ENCODE measurements around the gene SEPTIN12. TPM values are rescaled to one million over a fixed set of nuclear protein-coding genes. Genes with fewer than 3 reads are reported as not detected.

The SEPTIN12 gene
- total RNA-seq, 4 donors from 2014 or later = not detected

DNA sequence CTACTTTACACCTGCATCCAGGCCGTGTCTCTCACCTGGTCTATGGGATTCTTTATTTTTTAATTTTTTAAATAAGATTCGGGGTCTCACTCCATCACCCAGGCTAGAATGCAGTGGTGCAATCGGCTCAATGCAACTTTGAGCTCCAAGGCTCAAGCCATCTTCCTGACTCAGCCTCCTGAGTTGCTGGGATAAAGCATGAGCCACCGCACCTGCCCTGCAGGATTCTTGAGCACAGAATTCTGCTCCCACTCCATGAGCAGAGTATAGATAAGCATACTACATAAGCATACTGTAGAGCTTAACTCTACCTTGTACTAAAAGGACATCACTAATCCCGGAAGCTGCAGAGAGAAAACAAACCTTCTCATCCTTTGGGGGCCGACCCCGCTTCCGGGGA, 43.5 kb upstream of the SEPTIN12 start:
- TF ChIP-seq POLR2A (IDR thresholded peaks at IDR 0.05) (no peak), POLR2AphosphoS5 (IDR thresholded peaks at IDR 0.05) (no peak), EP300 (IDR thresholded peaks at IDR 0.05) (no peak)
- TF ChIP-seq, protein P1, sequence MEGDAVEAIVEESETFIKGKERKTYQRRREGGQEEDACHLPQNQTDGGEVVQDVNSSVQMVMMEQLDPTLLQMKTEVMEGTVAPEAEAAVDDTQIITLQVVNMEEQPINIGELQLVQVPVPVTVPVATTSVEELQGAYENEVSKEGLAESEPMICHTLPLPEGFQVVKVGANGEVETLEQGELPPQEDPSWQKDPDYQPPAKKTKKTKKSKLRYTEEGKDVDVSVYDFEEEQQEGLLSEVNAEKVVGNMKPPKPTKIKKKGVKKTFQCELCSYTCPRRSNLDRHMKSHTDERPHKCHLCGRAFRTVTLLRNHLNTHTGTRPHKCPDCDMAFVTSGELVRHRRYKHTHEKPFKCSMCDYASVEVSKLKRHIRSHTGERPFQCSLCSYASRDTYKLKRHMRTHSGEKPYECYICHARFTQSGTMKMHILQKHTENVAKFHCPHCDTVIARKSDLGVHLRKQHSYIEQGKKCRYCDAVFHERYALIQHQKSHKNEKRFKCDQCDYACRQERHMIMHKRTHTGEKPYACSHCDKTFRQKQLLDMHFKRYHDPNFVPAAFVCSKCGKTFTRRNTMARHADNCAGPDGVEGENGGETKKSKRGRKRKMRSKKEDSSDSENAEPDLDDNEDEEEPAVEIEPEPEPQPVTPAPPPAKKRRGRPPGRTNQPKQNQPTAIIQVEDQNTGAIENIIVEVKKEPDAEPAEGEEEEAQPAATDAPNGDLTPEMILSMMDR (IDR thresholded peaks at IDR 0.05) = no peak
- Histone ChIP-seq H3K36me3 (peaks cover 0 to 100% of the 10 kb centered on the region in 2 donors), H3K9me3 (no peaks in the 10 kb centered on the region), H3K27me3 (no peaks in the 10 kb centered on the region), H3K4me1 (peaks cover 0 to 17% (median 0%) of the 10 kb centered on the region in 3 donors), H3K4me3 (no peak overlapping the region), H3K27ac (no peak overlapping the region)
- WGBS, 2 donors (ENCODE audit: low coverage in 1 of 2) = 90 to 96% methylated on average over 4 to 8 of the region's 8 CpGs
- no peak for ATAC-seq

DNA sequence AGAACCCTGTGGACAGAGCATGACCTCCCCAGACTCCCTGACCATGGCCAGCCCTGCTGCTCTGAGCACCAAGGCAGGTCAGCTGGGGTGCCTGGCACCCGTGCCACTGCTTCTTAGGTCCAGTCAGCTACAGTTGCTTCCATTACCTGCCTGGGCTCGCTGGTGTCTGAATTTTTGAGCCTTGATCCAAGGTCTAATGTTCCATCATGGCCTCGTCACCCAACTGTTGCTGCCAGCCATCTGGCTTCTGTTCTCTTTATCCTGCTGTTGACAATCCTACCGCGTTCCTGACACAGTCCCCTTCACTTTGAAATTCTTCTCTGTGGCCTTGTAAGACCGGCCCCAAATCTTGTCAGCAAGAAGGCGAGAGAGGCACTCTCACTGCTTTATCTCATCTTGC, 42.3 kb upstream of the SEPTIN12 start:
- Histone ChIP-seq H3K4me1 (peaks cover 0 to 19% (median 0%) of the 10 kb centered on the region in 3 donors), H3K27ac (no peak overlapping the region), H3K27me3 (no peaks in the 10 kb centered on the region), H3K4me3 (no peak overlapping the region), H3K36me3 (peaks cover 0 to 100% of the 10 kb centered on the region in 2 donors), H3K9me3 (no peaks in the 10 kb centered on the region)
- TF ChIP-seq POLR2A (IDR thresholded peaks at IDR 0.05) (no peak), POLR2AphosphoS5 (IDR thresholded peaks at IDR 0.05) (no peak), EP300 (IDR thresholded peaks at IDR 0.05) (no peak)
- TF ChIP-seq, protein P1 (IDR thresholded peaks at IDR 0.05) = no peak
- no peak for ATAC-seq
- WGBS, 2 donors (ENCODE audit: low coverage in 1 of 2) = 83 to 86% methylated on average over 4 to 6 of the region's 7 CpGs

DNA sequence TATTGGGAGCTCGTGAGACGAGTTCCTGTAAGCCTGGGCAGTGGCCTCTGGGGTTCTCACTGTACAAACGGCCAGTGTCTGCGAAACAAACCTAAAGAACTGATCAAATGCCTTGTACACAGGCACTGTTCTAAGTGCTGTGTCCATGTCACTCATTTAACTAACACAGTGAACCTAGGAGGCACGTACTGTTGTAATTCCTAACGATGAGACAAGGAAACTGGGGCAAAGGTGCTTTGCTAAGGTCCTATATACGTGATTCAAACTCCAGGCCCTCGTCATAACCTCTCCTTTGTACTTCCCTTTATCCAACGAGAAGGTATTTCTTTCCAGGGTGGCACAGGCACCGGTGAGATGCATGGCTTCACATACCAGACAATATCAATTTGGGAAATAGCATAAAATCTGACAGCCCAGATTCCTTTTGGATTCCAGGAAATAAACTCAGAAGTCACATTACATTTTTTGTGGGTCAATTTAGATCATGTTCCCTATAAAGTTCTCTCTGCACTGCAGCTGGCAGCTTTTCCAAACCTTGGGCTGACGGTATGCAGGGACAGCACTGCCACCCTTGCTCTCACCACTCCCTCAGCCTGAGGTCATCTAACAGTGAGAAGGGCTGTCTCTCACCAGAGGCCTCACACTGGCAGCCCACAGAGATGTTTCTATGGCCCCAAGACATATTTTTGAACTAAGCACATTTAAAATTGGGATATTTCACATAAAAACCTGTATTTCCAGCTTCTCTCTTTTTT, 40.6 kb upstream of the SEPTIN12 start:
- Histone ChIP-seq H3K4me3 (no peak overlapping the region), H3K27ac (no peak overlapping the region), H3K9me3 (no peaks in the 10 kb centered on the region), H3K27me3 (no peaks in the 10 kb centered on the region), H3K4me1 (peaks cover 0 to 19% (median 0%) of the 10 kb centered on the region in 3 donors), H3K36me3 (peaks cover 0 to 100% of the 10 kb centered on the region in 2 donors)
- 85 to 88% methylated on average over 10 of the region's 11 CpGs for WGBS, 2 donors (ENCODE audit: low coverage in 1 of 2)
- no peak for TF ChIP-seq POLR2A (IDR thresholded peaks at IDR 0.05)
- TF ChIP-seq, protein P1 (IDR thresholded peaks at IDR 0.05) = no peak
- ATAC-seq = no peak

DNA sequence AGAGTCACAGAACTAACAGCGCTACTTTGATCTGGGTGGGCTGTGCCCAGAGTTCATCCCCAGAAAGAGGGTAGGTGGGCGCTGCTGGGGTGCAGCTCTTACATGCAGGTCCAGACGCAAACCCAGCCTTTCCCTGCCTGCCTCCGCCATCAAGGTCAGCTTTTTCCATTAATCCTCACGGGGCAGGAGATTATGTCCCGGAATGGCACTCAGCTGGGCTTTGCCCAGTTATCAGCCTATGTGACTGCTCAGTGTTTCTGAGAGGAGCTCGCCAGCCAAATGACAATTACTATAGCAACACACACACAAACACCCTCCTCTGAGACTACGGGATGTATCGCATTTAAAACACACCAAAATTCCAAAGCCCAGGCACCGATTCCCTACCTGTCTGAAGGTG, 38.8 kb upstream of the SEPTIN12 start:
- peaks cover 0 to 13% (median 0%) of the 10 kb centered on the region in 3 donors for H3K4me1 ChIP-seq
- WGBS, 2 donors (ENCODE audit: low coverage in 1 of 2) = 80% methylated on average over 3 to 5 of the region's 10 CpGs
- no peak overlapping the region for H3K4me3 ChIP-seq
- peaks cover 0 to 100% of the 10 kb centered on the region in 2 donors for H3K36me3 ChIP-seq
- TF ChIP-seq POLR2A (IDR thresholded peaks at IDR 0.05) (no peak), POLR2AphosphoS5 (IDR thresholded peaks at IDR 0.05) (no peak), EP300 (IDR thresholded peaks at IDR 0.05) (no peak)
- TF ChIP-seq, protein P1 (IDR thresholded peaks at IDR 0.05) = no peak
- H3K27ac ChIP-seq = peak overlapping the region in 2 of 4 donors; percentile 32 to 41
- no peaks in the 10 kb centered on the region for H3K27me3 ChIP-seq
- ATAC-seq = no peak
- H3K9me3 ChIP-seq = no peaks in the 10 kb centered on the region

DNA sequence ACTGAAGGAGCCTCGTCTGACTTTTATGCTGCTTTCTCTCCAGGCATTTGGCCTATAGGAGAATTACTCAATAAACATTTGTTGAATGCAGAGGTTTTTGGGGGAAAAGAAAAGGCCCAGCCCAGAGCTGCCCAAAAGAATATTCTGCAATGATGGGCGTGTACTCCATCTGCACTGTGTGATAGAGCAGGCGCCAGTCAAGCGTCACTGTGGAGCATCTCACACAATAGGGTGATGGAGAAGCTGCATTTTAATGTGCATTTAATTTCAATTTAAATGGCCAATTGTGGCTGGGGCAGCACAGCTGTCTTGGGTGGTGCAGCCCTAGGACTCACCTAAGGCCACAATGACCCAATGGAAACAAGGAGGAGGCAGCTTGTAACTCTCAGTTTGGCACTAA, 38.4 kb upstream of the SEPTIN12 start:
- peak overlapping the region in 2 of 4 donors; percentile 32 to 41 for H3K27ac ChIP-seq
- TF ChIP-seq POLR2A (IDR thresholded peaks at IDR 0.05) (no peak), POLR2AphosphoS5 (IDR thresholded peaks at IDR 0.05) (no peak)
- H3K4me3 ChIP-seq = no peak overlapping the region
- H3K9me3 ChIP-seq = no peaks in the 10 kb centered on the region
- 92 to 100% methylated on average over 1 to 2 of the region's 4 CpGs for WGBS, 2 donors (ENCODE audit: low coverage in 1 of 2)
- H3K27me3 ChIP-seq = no peaks in the 10 kb centered on the region
- peaks cover 0 to 13% (median 0%) of the 10 kb centered on the region in 3 donors for H3K4me1 ChIP-seq
- H3K36me3 ChIP-seq = peaks cover 0 to 100% of the 10 kb centered on the region in 2 donors
- ATAC-seq = no peak
